ENCODE results near the gene PHF13. TPM values are rescaled to one million over a fixed set of nuclear protein-coding genes. Genes with fewer than 3 reads are reported as not detected.
A peak's percentile ranks its signal among the peaks of the same experiment; 100 is the strongest.

PHF13 gene
- total and polyA plus RNA-seq, 9 of the 15 experiments (the other 6 are each of a cell fraction or from before 2014, with no cell fraction given), result 1.8 to 36.1 (median 11.7) TPM

GRCh38 chr1:6612641-6613360 lies 730 bp upstream of the PHF13 start (continued):
- TF ChIP-seq ELF4 (CRISPR knock-in tag; IDR thresholded peaks at IDR 0.05) (no peak), UBTF (IDR thresholded peaks at IDR 0.05; ENCODE audit: borderline replicate concordance in 1 of 2, low read depth in 2 of 2, low read length in 2 of 2) (0 out of 4 replicates have a peak, but pooled peaks have one; percentile 59 to 86), MECOM (CRISPR knock-in tag; IDR thresholded peaks at IDR 0.05) (no peak), NR3C1 (CRISPR knock-in tag; IDR thresholded peaks at IDR 0.05) (0 out of 2 replicates have a peak, but pooled peaks have one; percentile 56), TEAD4 (IDR thresholded peaks at IDR 0.05; ENCODE audit: low read length) (0 out of 2 replicates have a peak, but pooled peaks have one; percentile 3), TEAD4 (CRISPR knock-in tag; IDR thresholded peaks at IDR 0.05; ENCODE audit: borderline replicate concordance) (no peak), CBFB (CRISPR knock-in tag; IDR thresholded peaks at IDR 0.05) (0 out of 2 replicates have a peak, but pooled peaks have one; percentile 48), MIER1 (IDR thresholded peaks at IDR 0.05; ENCODE audit: low read depth) (peak; percentile 40; the same call in 1 of the 2 replicates), RBBP5 (IDR thresholded peaks at IDR 0.05; ENCODE audit: borderline replicate concordance, insufficient read depth, low read length, poor library complexity, severe bottlenecking) (peak; percentile 86), PHF21A (IDR thresholded peaks at IDR 0.05; ENCODE audit: borderline replicate concordance, low read depth) (0 out of 2 replicates have a peak, but pooled peaks have one; percentile 25), FOXM1 (IDR thresholded peaks at IDR 0.05; ENCODE audit: low read depth) (no peak), FOXM1 (CRISPR knock-in tag; IDR thresholded peaks at IDR 0.05; ENCODE audit: low read depth) (0 out of 2 replicates have a peak, but pooled peaks have one; percentile 25)
- TF ChIP-seq, protein P1, sequence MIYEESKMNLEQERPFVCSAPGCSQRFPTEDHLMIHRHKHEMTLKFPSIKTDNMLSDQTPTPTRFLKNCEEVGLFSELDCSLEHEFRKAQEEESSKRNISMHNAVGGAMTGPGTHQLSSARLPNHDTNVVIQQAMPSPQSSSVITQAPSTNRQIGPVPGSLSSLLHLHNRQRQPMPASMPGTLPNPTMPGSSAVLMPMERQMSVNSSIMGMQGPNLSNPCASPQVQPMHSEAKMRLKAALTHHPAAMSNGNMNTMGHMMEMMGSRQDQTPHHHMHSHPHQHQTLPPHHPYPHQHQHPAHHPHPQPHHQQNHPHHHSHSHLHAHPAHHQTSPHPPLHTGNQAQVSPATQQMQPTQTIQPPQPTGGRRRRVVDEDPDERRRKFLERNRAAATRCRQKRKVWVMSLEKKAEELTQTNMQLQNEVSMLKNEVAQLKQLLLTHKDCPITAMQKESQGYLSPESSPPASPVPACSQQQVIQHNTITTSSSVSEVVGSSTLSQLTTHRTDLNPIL (CRISPR knock-in tag; IDR thresholded peaks at IDR 0.05), result no peak

Measured in K562 (cell line).